Measurements from ENCODE around the gene ABCC2.
A peak's percentile ranks its signal among the peaks of the same experiment; 100 is the strongest.

Gene ABCC2

GRCh38 chr10:99781734-99782429 lies 558 bp upstream of the ABCC2 start:
- Histone ChIP-seq H3K9me3 (ENCODE audit: severe bottlenecking) (no peaks in the 10 kb centered on the region), H3K27ac (ENCODE audit: poor library complexity, severe bottlenecking) (peak overlapping the region; percentile 99), H3K36me3 (ENCODE audit: low read depth) (no peaks in the 10 kb centered on the region), H3K4me3 (ENCODE audit: severe bottlenecking) (no peak overlapping the region), H3K4me1 (ENCODE audit: insufficient read depth, poor library complexity, severe bottlenecking) (peaks cover 54% of the 10 kb centered on the region), H3K27me3 (ENCODE audit: insufficient read depth, poor library complexity, severe bottlenecking) (no peaks in the 10 kb centered on the region)
- ATAC-seq (ENCODE audit: low read depth) (no peak), DNase-seq (ENCODE audit: low spot score) (no peak)
- no peak for TF ChIP-seq CTCF (IDR thresholded peaks at IDR 0.05; ENCODE audit: poor library complexity, severe bottlenecking)

GRCh38 chr10:99784016-99784726 lies 1.7 kb downstream of the ABCC2 start:
- peaks cover 38% of the 10 kb centered on the region for H3K4me1 ChIP-seq (ENCODE audit: insufficient read depth, poor library complexity, severe bottlenecking)
- no peak overlapping the region for H3K4me3 ChIP-seq (ENCODE audit: severe bottlenecking)
- ATAC-seq (ENCODE audit: low read depth), result no peak
- no peaks in the 10 kb centered on the region for H3K9me3 ChIP-seq (ENCODE audit: severe bottlenecking)
- TF ChIP-seq CTCF (IDR thresholded peaks at IDR 0.05; ENCODE audit: poor library complexity, severe bottlenecking), result no peak
- no peaks in the 10 kb centered on the region for H3K36me3 ChIP-seq (ENCODE audit: low read depth)
- peak overlapping the region; percentile 74 for H3K27ac ChIP-seq (ENCODE audit: poor library complexity, severe bottlenecking)
- DNase-seq (ENCODE audit: low spot score), result no peak
- no peaks in the 10 kb centered on the region for H3K27me3 ChIP-seq (ENCODE audit: insufficient read depth, poor library complexity, severe bottlenecking)

- no peak overlapping the region for H3K4me3 ChIP-seq (ENCODE audit: severe bottlenecking)
- H3K36me3 ChIP-seq (ENCODE audit: low read depth), result no peaks in the 10 kb centered on the region
- TF ChIP-seq CTCF (IDR thresholded peaks at IDR 0.05; ENCODE audit: poor library complexity, severe bottlenecking), result no peak
- no peak for DNase-seq (ENCODE audit: low spot score)
- H3K27ac ChIP-seq (ENCODE audit: poor library complexity, severe bottlenecking), result peak overlapping the region; percentile 74
- ATAC-seq (ENCODE audit: low read depth), result no peak
- H3K27me3 ChIP-seq (ENCODE audit: insufficient read depth, poor library complexity, severe bottlenecking), result no peaks in the 10 kb centered on the region
- H3K4me1 ChIP-seq (ENCODE audit: insufficient read depth, poor library complexity, severe bottlenecking), result peaks cover 34% of the 10 kb centered on the region
- H3K9me3 ChIP-seq (ENCODE audit: severe bottlenecking), result no peaks in the 10 kb centered on the region
Measured at GRCh38 chr10:99784727-99785441, 2.4 kb downstream of the ABCC2 start.

GRCh38 chr10:99785646-99786045 lies 3.2 kb downstream of the ABCC2 start:
- no peaks in the 10 kb centered on the region for H3K27me3 ChIP-seq (ENCODE audit: insufficient read depth, poor library complexity, severe bottlenecking)
- H3K4me3 ChIP-seq (ENCODE audit: severe bottlenecking), result no peak overlapping the region
- DNase-seq (ENCODE audit: low spot score) (no peak), ATAC-seq (ENCODE audit: low read depth) (peak; percentile 95)
- H3K36me3 ChIP-seq (ENCODE audit: low read depth), result no peaks in the 10 kb centered on the region
- TF ChIP-seq CTCF (IDR thresholded peaks at IDR 0.05; ENCODE audit: poor library complexity, severe bottlenecking), result no peak
- H3K4me1 ChIP-seq (ENCODE audit: insufficient read depth, poor library complexity, severe bottlenecking), result peaks cover 28% of the 10 kb centered on the region
- H3K27ac ChIP-seq (ENCODE audit: poor library complexity, severe bottlenecking), result peak overlapping the region; percentile 74
- no peaks in the 10 kb centered on the region for H3K9me3 ChIP-seq (ENCODE audit: severe bottlenecking)

All from RWPE2 (cell line).